GM23248 (cell line): ENCODE data around the gene ZNF536. TPM values are rescaled to one million over a fixed set of nuclear protein-coding genes. Genes with fewer than 3 reads are reported as not detected.

Experiments
- DNase-seq: peaks from one replicate; pipeline ENCODE4 v3.0.0-alpha.2; 2015
- H2AFZ ChIP-seq: fragments of 200-600 bp; sonication (generic); 2 replicates; pipeline ENCODE4 v1.6.1; 2016; ENCODE audit warnings: antibody characterized with exemption
- H3F3A ChIP-seq: fragments of 200-600 bp; sonication (generic); 2 replicates; pipeline ENCODE4 v1.6.1; 2016; ENCODE audit warnings: mild to moderate bottlenecking, antibody characterized with exemption, mixed run types; ENCODE audit not compliant: insufficient read depth
- H3K27ac ChIP-seq: fragments of 200-600 bp; sonication (generic); 2 replicates; pipeline ENCODE4 v1.5.1; 2016; ENCODE audit warnings: mild to moderate bottlenecking
- H3K27me3 ChIP-seq: fragments of 200-600 bp; sonication (generic); replicated peaks from 2 replicates; pipeline ENCODE4 v1.6.1; 2016; ENCODE audit warnings: mild to moderate bottlenecking; ENCODE audit not compliant: insufficient read depth
- H3K36me3 ChIP-seq: fragments of 200-600 bp; sonication (generic); 2 replicates; pipeline ENCODE4 v1.6.1; 2016; ENCODE audit warnings: low read depth, mild to moderate bottlenecking
- H3K4me1 ChIP-seq: fragments of 200-600 bp; sonication (generic); 2 replicates; pipeline ENCODE4 v1.6.1; 2016; ENCODE audit warnings: mild to moderate bottlenecking; ENCODE audit not compliant: insufficient read depth
- H3K4me2 ChIP-seq: fragments of 200-600 bp; sonication (generic); one replicate; pipeline ENCODE4 v1.6.1; 2016; ENCODE audit warnings: mild to moderate bottlenecking; ENCODE audit not compliant: unreplicated experiment
- H3K4me3 ChIP-seq: fragments of 200-600 bp; sonication (generic); 2 replicates; pipeline ENCODE4 v1.5.1; 2016; ENCODE audit warnings: mild to moderate bottlenecking
- H3K79me2 ChIP-seq: fragments of 200-600 bp; sonication (generic); 2 replicates; pipeline ENCODE4 v1.6.1; 2016; ENCODE audit warnings: mild to moderate bottlenecking; ENCODE audit not compliant: insufficient read depth
- H3K9ac ChIP-seq: fragments of 200-600 bp; sonication (generic); 2 replicates; pipeline ENCODE4 v1.6.1; 2016; ENCODE audit warnings: mild to moderate bottlenecking
- H3K9me2 ChIP-seq: fragments of 200-600 bp; sonication (generic); 2 replicates; pipeline ENCODE4 v1.6.1; 2016; ENCODE audit warnings: mixed run types, mild to moderate bottlenecking, moderate library complexity; ENCODE audit not compliant: insufficient read depth
- H3K9me3 ChIP-seq: fragments of 200-600 bp; sonication (generic); one replicate; pipeline ENCODE4 v1.6.1; 2017; ENCODE audit warnings: low read depth
- H4K20me1 ChIP-seq: fragments of 200-600 bp; sonication (generic); 2 replicates; pipeline ENCODE4 v1.6.0; 2016; ENCODE audit not compliant: insufficient read depth
- EZH2 ChIP-seq: fragments of 200-600 bp; sonication (generic); IDR thresholded peaks from 2 replicates; pipeline ENCODE4 v1.6.1; 2018; ENCODE audit warnings: antibody characterized with exemption, mild to moderate bottlenecking; ENCODE audit not compliant: insufficient read depth, poor library complexity, severe bottlenecking
- EZH2phosphoT487 ChIP-seq: fragments of 200-600 bp; sonication (generic); IDR thresholded peaks from 2 replicates; pipeline ENCODE4 v1.6.1; 2018; ENCODE audit warnings: antibody characterized with exemption, moderate library complexity, mild to moderate bottlenecking, low read depth; ENCODE audit not compliant: insufficient read depth
- WGBS, 2 experiments: methylation state at CpG; one replicate each; pipeline ENCODE4 v1.1.6; 2015 to 2017; ENCODE audit warnings: low lambda C conversion rate in 2 of 2, low coverage in 1 of 2; ENCODE audit errors: missing lambda C conversion rate in 2 of 2; 5-methylcytosine and 5-hydroxymethylcytosine counted together
- in situ Hi-C: fragments of 300-500 bp; cut with MboI; formaldehyde crosslinking; loops from 2 replicates; pipeline ENCODE4 v1.15.0; 2020
- polyA plus RNA-seq: library from polyadenylated mRNA; unstranded; fragments of >200 nt; fragmentation: Nextera tagmentation; extraction: Ambion mirVana; gene quantifications from 2 replicates; pipeline ENCODE4 v1.2.1, GENCODE V29; 2016
- total RNA-seq: library from RNA; depleted of rRNA; stranded (reverse); fragments of >200 nt; shearing (Covaris generic); gene quantifications from 2 replicates; pipeline ENCODE4 v1.2.3, GENCODE V29; 2014

The ZNF536 gene
- total and polyA plus RNA-seq, 2 experiments from 2014 or later: 0.35 to 0.43 TPM

DNA sequence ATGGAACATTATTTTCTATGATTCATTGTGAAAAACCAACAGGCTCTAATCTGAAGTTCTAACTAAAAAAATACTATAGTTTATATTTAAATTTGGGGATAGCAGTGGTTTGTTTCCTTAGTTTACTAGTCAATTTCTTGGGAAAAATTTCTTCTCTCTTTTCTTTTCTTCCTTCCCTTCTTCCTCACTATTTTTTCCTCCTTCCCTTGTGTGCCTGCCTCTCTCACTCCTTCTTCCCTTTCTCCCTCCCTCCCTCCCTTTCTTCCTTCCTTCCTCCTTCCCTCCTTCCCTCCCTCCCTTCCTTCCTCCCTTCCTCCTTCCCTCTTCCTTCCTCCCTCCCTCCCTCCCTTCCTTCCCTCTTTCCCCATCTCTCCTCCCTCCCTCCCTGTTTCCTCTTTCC lies 226.5 kb downstream of the ZNF536 start:
- Histone ChIP-seq H3F3A (no peaks in the 10 kb centered on the region), H3K27me3 (no peaks in the 10 kb centered on the region), H2AFZ (no peak overlapping the region), H3K9me2 (no peaks in the 10 kb centered on the region), H3K4me3 (no peak overlapping the region), H3K27ac (no peak overlapping the region), H3K79me2 (no peaks in the 10 kb centered on the region), H4K20me1 (no peaks in the 10 kb centered on the region), H3K36me3 (no peaks in the 10 kb centered on the region), H3K4me1 (no peaks in the 10 kb centered on the region), H3K4me2 (no peak overlapping the region), H3K9ac (no peak overlapping the region), H3K9me3 (no peaks in the 10 kb centered on the region)
- TF ChIP-seq EZH2phosphoT487 (no peak), EZH2 (no peak)
- in situ Hi-C loops: no loop called here
- no peak for DNase-seq

GRCh38 chr19:30602661-30603350 lies 230.6 kb downstream of the ZNF536 start:
- Histone ChIP-seq H3K4me3 (no peak overlapping the region), H3K79me2 (no peaks in the 10 kb centered on the region), H3K4me2 (no peak overlapping the region), H3K4me1 (no peaks in the 10 kb centered on the region), H3K9ac (no peak overlapping the region), H2AFZ (no peak overlapping the region), H3K36me3 (no peaks in the 10 kb centered on the region), H3K27ac (no peak overlapping the region), H4K20me1 (no peaks in the 10 kb centered on the region), H3K9me2 (no peaks in the 10 kb centered on the region), H3F3A (no peaks in the 10 kb centered on the region), H3K9me3 (no peaks in the 10 kb centered on the region), H3K27me3 (no peaks in the 10 kb centered on the region)
- in situ Hi-C loops: no loop called here
- WGBS, 2 experiments: 44 to 46% methylated on average over 10 of the region's 10 CpGs
- TF ChIP-seq EZH2 (no peak), EZH2phosphoT487 (no peak)
- DNase-seq: no peak

GRCh38 chr19:30604657-30605056 lies 232.5 kb downstream of the ZNF536 start:
- WGBS, 2 experiments: 44 to 48% methylated on average over 6 of the region's 6 CpGs
- H3K79me2 ChIP-seq: no peaks in the 10 kb centered on the region
- TF ChIP-seq EZH2: no peak
- no peak for TF ChIP-seq EZH2phosphoT487

GRCh38 chr19:30605333-30605732 lies 233.1 kb downstream of the ZNF536 start:
- Histone ChIP-seq H3K4me3 (no peak overlapping the region), H3K27ac (no peak overlapping the region), H3K4me1 (no peaks in the 10 kb centered on the region), H3K36me3 (no peaks in the 10 kb centered on the region), H3K79me2 (no peaks in the 10 kb centered on the region), H3K9ac (no peak overlapping the region), H3K4me2 (no peak overlapping the region), H4K20me1 (no peaks in the 10 kb centered on the region), H2AFZ (no peak overlapping the region), H3K9me3 (no peaks in the 10 kb centered on the region), H3K27me3 (no peaks in the 10 kb centered on the region), H3F3A (no peaks in the 10 kb centered on the region), H3K9me2 (no peaks in the 10 kb centered on the region)
- TF ChIP-seq EZH2 (no peak), EZH2phosphoT487 (no peak)
- DNase-seq: no peak
- in situ Hi-C loops: no loop called here
- WGBS, 2 experiments: 53 to 62% methylated on average over 2 to 3 of the region's 3 CpGs

More at GRCh38 chr19:30604657-30605056, 232.5 kb downstream of the ZNF536 start:
- Histone ChIP-seq H3K9me3 (no peaks in the 10 kb centered on the region), H3K36me3 (no peaks in the 10 kb centered on the region), H3K27me3 (no peaks in the 10 kb centered on the region), H3F3A (no peaks in the 10 kb centered on the region), H3K4me2 (no peak overlapping the region), H3K27ac (no peak overlapping the region), H4K20me1 (no peaks in the 10 kb centered on the region), H3K4me3 (no peak overlapping the region), H3K4me1 (no peaks in the 10 kb centered on the region), H3K9me2 (no peaks in the 10 kb centered on the region), H2AFZ (no peak overlapping the region), H3K9ac (no peak overlapping the region)
- in situ Hi-C loops: no loop called here
- DNase-seq: no peak
